Gastroesophageal sphincter (tissue), 4 donors: ENCODE measurements around the gene ATP6V0D1. TPM values are rescaled to one million over a fixed set of nuclear protein-coding genes. Genes with fewer than 3 reads are reported as not detected.
A peak's percentile ranks its signal among the peaks of the same experiment; 100 is the strongest.
"Not testable (repeated sequence)": the region's sequence is repeated elsewhere in the genome, so short reads cannot be mapped to it uniquely, and the experiment has no call there.

Source experiments
- ATAC-seq: fragments of 150-250 bp; one replicate; pipeline ENCODE4 v1.9.1; 2016; ENCODE audit warnings: mild to moderate bottlenecking, moderate library complexity
- H3K27ac ChIP-seq, 4 donors: fragments of 200-600 bp; sonication (generic) in 3 of 4; 1 replicate in 3 of 4; 2 replicates in 1 of 4; pipeline ENCODE4 v1.5.1; 2016 to 2019
- H3K27me3 ChIP-seq: fragments of 200-600 bp; sonication (generic); one replicate; pipeline ENCODE4 v1.5.1; 2019
- H3K36me3 ChIP-seq, 2 donors: fragments of 200-600 bp; sonication (generic); one replicate each; pipeline ENCODE4 v1.5.1; 2019; ENCODE audit warnings: control low read depth in 1 of 2
- H3K4me1 ChIP-seq, 3 donors: fragments of 200-600 bp; sonication (generic); 1 replicate in 2 of 3; 2 replicates in 1 of 3; pipeline ENCODE4 v1.5.1; 2016 to 2019; ENCODE audit warnings: control low read depth in 2 of 3
- H3K4me3 ChIP-seq, 2 donors: fragments of 200-600 bp; sonication (generic); one replicate each; pipeline ENCODE4 v1.5.1; 2019; ENCODE audit warnings: mild to moderate bottlenecking in 1 of 2, moderate library complexity in 1 of 2
- H3K9me3 ChIP-seq, 3 donors: fragments of 200-600 bp; sonication (generic); one replicate each; pipeline ENCODE4 v1.5.1; 2017 to 2019; ENCODE audit warnings: control low read depth in 2 of 3
- EP300 ChIP-seq: sonication (generic); formaldehyde crosslinking; IDR thresholded peaks from one replicate; pipeline ENCODE4 v1.6.1; 2017; ENCODE audit warnings: antibody characterized with exemption, mild to moderate bottlenecking
- POLR2A ChIP-seq, 2 donors: fragments of 450-650 bp; IDR thresholded peaks; one replicate each; pipeline ENCODE4 v1.6.1; 2017; ENCODE audit warnings: antibody characterized with exemption in 2 of 2, mild to moderate bottlenecking in 2 of 2, moderate library complexity in 1 of 2
- POLR2AphosphoS5 ChIP-seq: sonication (generic); formaldehyde crosslinking; IDR thresholded peaks from one replicate; pipeline ENCODE4 v1.6.1; 2017; ENCODE audit warnings: antibody characterized with exemption
- WGBS, 2 donors: methylation state at CpG; one replicate each; pipeline ENCODE4 v1.1.5; 2018; ENCODE audit warnings: low coverage in 1 of 2; 5-methylcytosine and 5-hydroxymethylcytosine counted together
- total RNA-seq, 4 donors: library from RNA; depleted of rRNA; stranded (reverse); fragments of >200 nt; gene quantifications; one replicate each; pipeline ENCODE4 v1.1.0, GENCODE V29; 2016
- TF ChIP-seq, protein P1 (sequence below), 4 experiments: fragments of 200-600 bp in 2 of 4; fragments of 450-650 bp in 2 of 4; sonication (generic) in 1 of 4; IDR thresholded peaks; one replicate each; pipeline ENCODE4 v1.5.1; 2017 to 2019; ENCODE audit warnings: antibody characterized with exemption in 4 of 4, mild to moderate bottlenecking in 2 of 4, moderate library complexity in 2 of 4

Gene ATP6V0D1
- total RNA-seq, 4 donors from 2014 or later = 94.2 to 145 (median 110) TPM

DNA sequence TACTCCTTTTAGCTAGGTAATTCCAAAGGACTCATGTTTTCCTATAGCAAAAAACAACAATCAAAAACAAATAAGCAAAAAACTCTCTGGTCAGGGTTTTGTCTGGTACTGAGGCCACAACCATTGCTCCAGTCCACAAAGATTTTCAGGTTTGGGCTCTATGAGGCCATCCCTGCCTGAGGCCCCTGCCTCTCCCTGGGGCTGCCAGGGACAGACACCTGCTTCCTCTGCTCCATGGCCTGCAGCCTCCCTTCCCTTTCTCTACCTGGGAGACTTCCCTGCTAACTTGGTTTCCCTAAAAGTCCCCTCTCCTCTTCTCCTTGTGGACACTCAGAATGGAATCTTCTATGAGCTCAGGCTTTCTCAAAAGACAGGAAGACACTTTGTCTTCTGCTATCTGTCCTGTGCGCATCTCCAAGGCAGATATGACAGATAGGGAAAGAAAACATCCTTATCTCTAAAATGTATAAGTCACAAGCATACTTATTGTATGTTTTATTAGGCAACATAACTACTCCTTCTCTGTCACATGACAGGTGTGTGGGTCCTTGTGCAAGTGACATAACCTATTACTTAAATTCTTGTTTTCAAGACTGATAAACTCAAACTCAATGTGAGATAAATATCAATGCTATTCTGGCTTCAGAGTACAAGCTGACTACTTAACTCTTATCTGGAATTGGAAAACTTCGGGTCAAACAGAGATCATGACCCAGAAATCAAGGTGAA lies 63.5 kb downstream of the ATP6V0D1 start:
- no peak overlapping the region for H3K27ac ChIP-seq
- no peaks in the 10 kb centered on the region for H3K9me3 ChIP-seq
- H3K36me3 ChIP-seq = no peaks in the 10 kb centered on the region
- WGBS, 2 donors = 83 to 88% methylated on average over 2 of the region's 2 CpGs
- no peak for ATAC-seq
- H3K4me1 ChIP-seq = peaks cover 0 to 29% (median 6%) of the 10 kb centered on the region in 3 donors
- TF ChIP-seq POLR2AphosphoS5 (no peak), EP300 (no peak), POLR2A (IDR thresholded peaks at IDR 0.05) (no peak)
- TF ChIP-seq, protein P1, sequence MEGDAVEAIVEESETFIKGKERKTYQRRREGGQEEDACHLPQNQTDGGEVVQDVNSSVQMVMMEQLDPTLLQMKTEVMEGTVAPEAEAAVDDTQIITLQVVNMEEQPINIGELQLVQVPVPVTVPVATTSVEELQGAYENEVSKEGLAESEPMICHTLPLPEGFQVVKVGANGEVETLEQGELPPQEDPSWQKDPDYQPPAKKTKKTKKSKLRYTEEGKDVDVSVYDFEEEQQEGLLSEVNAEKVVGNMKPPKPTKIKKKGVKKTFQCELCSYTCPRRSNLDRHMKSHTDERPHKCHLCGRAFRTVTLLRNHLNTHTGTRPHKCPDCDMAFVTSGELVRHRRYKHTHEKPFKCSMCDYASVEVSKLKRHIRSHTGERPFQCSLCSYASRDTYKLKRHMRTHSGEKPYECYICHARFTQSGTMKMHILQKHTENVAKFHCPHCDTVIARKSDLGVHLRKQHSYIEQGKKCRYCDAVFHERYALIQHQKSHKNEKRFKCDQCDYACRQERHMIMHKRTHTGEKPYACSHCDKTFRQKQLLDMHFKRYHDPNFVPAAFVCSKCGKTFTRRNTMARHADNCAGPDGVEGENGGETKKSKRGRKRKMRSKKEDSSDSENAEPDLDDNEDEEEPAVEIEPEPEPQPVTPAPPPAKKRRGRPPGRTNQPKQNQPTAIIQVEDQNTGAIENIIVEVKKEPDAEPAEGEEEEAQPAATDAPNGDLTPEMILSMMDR (IDR thresholded peaks at IDR 0.05) = no peak
- no peaks in the 10 kb centered on the region for H3K27me3 ChIP-seq
- H3K4me3 ChIP-seq = no peak overlapping the region

DNA sequence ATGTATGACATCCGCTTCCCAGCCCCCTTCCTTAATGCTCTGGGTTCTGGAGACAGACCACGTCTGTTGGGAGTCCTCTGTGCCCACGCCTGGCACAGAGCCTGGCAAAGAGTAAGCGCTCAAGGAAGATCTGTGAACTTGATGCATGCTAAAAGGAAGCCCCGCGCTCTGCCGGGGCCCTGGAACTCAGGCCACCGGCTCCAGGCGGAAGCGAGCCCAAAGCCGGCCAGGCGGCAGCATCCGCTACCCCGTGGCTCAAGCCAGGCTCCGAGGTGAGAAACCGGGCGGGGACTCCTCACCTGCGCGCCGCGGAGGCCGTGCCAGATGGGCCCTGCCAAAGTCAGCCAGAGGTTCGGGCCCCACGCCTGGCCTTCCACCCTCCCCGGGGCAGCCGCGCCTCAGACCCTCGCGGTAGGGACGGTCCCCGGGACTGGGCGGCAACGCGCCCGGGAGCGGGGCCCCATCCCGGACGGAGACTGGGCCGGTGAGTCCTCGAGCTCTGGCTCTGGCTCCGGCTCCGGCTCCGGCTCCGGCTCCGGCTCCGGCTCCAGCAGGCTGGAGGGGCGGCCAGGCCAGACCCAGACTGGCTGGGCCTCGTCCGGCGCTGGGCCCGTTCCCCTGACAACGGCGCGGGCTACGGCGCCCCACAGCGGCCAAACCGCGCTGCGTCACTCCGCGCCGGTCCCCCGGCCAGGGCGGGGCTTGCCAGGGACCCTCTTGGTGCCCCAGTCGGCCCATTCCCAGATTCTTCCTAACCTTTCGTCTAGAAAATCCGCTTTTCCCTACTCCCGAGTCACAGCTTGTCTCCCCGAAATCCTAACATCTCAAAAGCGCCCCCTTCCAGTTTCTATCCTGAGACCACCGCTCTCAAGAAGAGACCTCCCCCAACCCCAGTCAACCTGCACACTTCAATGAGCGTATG lies 64.8 kb downstream of the ATP6V0D1 start, which contains the start of gene ZDHHC1:
Gene ZDHHC1, minus strand, starts transcription at position 606 of the 922 bp plus-strand sequence. CDS start 8,702 bp downstream, outside the sequence.
- WGBS, 2 donors = 0 to 5% methylated on average over 2 to 8 of the region's 73 CpGs
- Histone ChIP-seq H3K9me3 (no peaks in the 10 kb centered on the region), H3K4me3 (peak within 1 kb of the TSS; percentile 89), H3K4me1 (peaks cover 0 to 29% (median 6%) of the 10 kb centered on the region in 3 donors), H3K36me3 (no peaks in the 10 kb centered on the region), H3K27ac (peak within 1 kb of the TSS; percentile 53 to 89 (median 86)), H3K27me3 (no peaks in the 10 kb centered on the region)
- peak; percentile 95 for ATAC-seq
- peak; percentile 32 to 50 for TF ChIP-seq POLR2A (IDR thresholded peaks at IDR 0.05)
- TF ChIP-seq POLR2AphosphoS5 = peak; percentile 67
- TF ChIP-seq, protein P1 (IDR thresholded peaks at IDR 0.05) = peak in 3 of 4 experiments; percentile 65 to 74 (median 70)
- TF ChIP-seq EP300 = no peak

DNA sequence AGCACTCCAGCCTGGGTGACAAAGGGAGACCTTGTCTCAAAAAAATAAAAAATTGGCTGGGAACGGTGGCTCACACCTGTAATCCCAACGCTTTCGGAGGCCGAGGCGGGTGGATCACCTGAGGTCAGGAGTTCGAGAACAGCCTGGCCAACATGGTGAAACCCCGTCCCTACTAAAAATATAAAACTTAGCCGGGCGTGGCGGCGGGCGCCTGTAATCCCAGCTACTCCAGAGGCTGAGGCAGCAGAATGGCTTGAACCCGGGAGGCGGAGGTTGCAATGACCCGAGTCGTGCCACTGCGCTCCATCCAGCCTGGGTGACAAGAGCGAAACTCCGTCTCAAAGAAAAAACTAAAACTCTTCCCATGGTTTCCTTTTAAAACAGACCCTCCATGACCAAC lies 65.5 kb downstream of the ATP6V0D1 start:
- not testable (repeated sequence) for ATAC-seq
- 30 to 92% methylated on average over 2 of the region's 19 CpGs for WGBS, 2 donors

DNA sequence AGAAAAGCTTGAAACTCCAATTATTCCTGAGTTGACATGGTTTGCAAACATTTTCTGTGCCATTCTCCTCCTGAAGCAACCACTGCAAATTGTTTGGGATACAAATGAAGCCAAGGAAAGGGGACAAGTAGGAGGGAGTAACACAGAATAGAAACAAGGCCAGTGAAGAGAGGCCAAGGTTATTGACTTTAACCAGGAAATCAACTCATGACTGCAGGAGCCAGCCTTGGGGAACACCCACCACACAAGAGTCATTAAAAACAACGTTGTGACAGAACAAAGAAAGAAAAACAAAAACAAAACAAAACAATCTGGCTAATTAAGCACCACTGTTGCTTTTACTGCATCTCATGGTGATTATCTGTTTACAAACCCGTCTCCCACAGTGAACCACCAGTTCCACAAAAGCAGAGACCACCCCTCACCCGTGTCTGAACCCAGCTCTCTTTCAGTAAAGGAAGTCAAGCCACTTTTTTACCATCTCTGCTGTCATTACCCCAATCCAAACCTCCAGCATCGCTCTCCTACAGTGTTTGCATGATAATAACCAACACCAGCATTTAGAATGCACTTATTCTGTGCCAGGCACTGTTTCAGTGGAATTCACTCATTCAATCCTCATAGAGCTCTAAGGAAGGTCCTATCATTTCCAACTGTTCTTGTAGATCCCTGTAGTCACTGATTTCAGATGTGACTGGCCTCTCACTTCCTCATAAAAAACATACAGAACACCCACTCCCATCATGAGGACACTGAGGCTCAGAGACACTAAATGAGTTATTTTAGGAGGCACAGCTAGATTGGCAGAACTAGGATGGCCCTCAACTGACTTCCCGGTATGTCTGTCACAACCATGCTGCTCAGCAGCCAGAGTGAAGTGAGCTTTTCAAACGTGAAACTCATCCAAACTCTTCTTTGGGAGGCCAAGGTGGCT lies 66.7 kb downstream of the ATP6V0D1 start:
- no peaks in the 10 kb centered on the region for H3K9me3 ChIP-seq
- H3K36me3 ChIP-seq = peaks cover 0 to 2% of the 10 kb centered on the region in 2 donors
- H3K27ac ChIP-seq = peak overlapping the region in 1 of 4 donors; percentile 86
- ATAC-seq = no peak
- H3K4me1 ChIP-seq = peaks cover 0 to 29% (median 6%) of the 10 kb centered on the region in 3 donors
- 47 to 67% methylated on average over 4 to 5 of the region's 6 CpGs for WGBS, 2 donors
- TF ChIP-seq POLR2A (IDR thresholded peaks at IDR 0.05) (no peak), POLR2AphosphoS5 (no peak), EP300 (no peak)
- TF ChIP-seq, protein P1 (IDR thresholded peaks at IDR 0.05) = no peak
- H3K27me3 ChIP-seq = no peaks in the 10 kb centered on the region
- H3K4me3 ChIP-seq = no peak overlapping the region

More for the DNA sequence above, 65.5 kb downstream of the ATP6V0D1 start:
- not testable (repeated sequence) for H3K36me3 ChIP-seq, H3K27me3 ChIP-seq, H3K9me3 ChIP-seq
- Histone ChIP-seq H3K27ac (peak overlapping the region; percentile 53 to 89 (median 86)), H3K4me1 (peaks cover 0 to 29% (median 6%) of the 10 kb centered on the region in 3 donors), H3K4me3 (peak overlapping the region; percentile 89)
